OCI-LY3 (cell line): Measurements from ENCODE around the gene IBSP.

Experiments used
- H2AFZ ChIP-seq: fragments of 200-600, 300-600 bp; shearing (Covaris generic); 2 replicates; pipeline ENCODE4 v1.6.0; 2014; ENCODE audit warnings: antibody characterized with exemption, low read depth, low read length
- H3K27ac ChIP-seq: fragments of 200-600, 300-600 bp; sonication (generic); 2 replicates; pipeline ENCODE4 v1.5.1; 2014; ENCODE audit warnings: mild to moderate bottlenecking, low read length, moderate library complexity, mixed read lengths
- H3K27me3 ChIP-seq: fragments of 200-600, 300-600 bp; sonication (generic); 2 replicates; pipeline ENCODE4 v1.6.1; 2014; ENCODE audit warnings: low read depth, low read length, mixed read lengths
- H3K36me3 ChIP-seq: fragments of 200-600, 300-600 bp; sonication (generic); replicated peaks from 2 replicates; pipeline ENCODE3; 2014; ENCODE audit warnings: low read depth, low read length, mixed read lengths
- H3K4me1 ChIP-seq: fragments of 300-600, 200-600 bp; sonication (generic); 2 replicates; pipeline ENCODE4 v1.6.1; 2014; ENCODE audit warnings: low read length, mixed read lengths
- H3K4me2 ChIP-seq: fragments of 200-600, 300-600 bp; sonication (generic); 2 replicates; pipeline ENCODE4 v1.6.1; 2014; ENCODE audit warnings: low read length, mixed read lengths
- H3K4me3 ChIP-seq: fragments of 300-600, 200-600 bp; sonication (generic); 2 replicates; pipeline ENCODE4 v1.5.1; 2014; ENCODE audit warnings: antibody characterized with exemption, mild to moderate bottlenecking, low read length, moderate library complexity
- H3K79me2 ChIP-seq: fragments of 300-600, 200-600 bp; shearing (Covaris generic); 2 replicates; pipeline ENCODE4 v1.6.1; 2014; ENCODE audit warnings: mild to moderate bottlenecking, low read length, mixed read lengths
- H3K9ac ChIP-seq: fragments of 300-600, 200-600 bp; shearing (Covaris generic); 2 replicates; pipeline ENCODE4 v1.6.0; 2014; ENCODE audit warnings: mild to moderate bottlenecking, low read length, moderate library complexity
- H3K9me3 ChIP-seq: fragments of 200-600, 300-600 bp; shearing (Covaris generic); 2 replicates; pipeline ENCODE4 v1.6.1; 2014; ENCODE audit warnings: low read length, mixed read lengths; ENCODE audit not compliant: insufficient read depth
- H4K20me1 ChIP-seq: fragments of 200-600, 300-600 bp; sonication (generic); 2 replicates; pipeline ENCODE4 v1.6.1; 2016; ENCODE audit warnings: low read length, mixed read lengths; ENCODE audit not compliant: insufficient read depth
- EZH2phosphoT487 ChIP-seq: fragments of 200-600 bp; shearing (Covaris generic); IDR thresholded peaks from 2 replicates; pipeline ENCODE4 v1.6.1; 2018; ENCODE audit warnings: antibody characterized with exemption, mixed run types, low read depth
- TF ChIP-seq, protein P1 (sequence below): fragments of 200-600, 300-600 bp; sonication (generic); IDR thresholded peaks from 2 replicates; pipeline ENCODE4 v1.5.1; 2014; ENCODE audit warnings: antibody characterized with exemption, low read length, low read depth

Gene IBSP

DNA sequence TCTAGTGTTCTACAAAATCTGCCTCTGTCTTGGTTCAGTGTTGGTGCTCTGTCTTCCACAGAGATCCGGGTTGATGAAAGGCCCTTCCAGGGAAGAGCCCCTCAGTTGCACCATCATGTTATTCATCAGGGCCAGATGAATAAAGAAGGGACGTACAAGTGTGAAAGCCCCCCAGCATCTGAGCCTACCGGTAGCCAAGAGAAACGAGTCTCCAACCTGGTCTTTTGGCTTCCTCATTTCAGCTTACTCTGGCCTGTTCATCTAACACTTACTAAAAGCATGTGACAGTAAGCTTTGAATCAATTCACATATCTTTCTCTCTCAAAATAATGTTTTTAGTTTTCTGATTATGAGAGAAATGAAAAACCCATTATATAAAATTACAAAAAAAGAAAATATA lies 52.6 kb downstream of the IBSP start:
- Histone ChIP-seq H3K79me2 (no peaks in the 10 kb centered on the region), H2AFZ (no peak overlapping the region), H3K27ac (peak overlapping the region; percentile 35; the same call in 1 of the 2 replicates), H3K9me3 (no peaks in the 10 kb centered on the region), H3K9ac (peak overlapping the region; percentile 14; the same call in 1 of the 2 replicates), H4K20me1 (no peaks in the 10 kb centered on the region), H3K4me3 (0 out of 2 replicates have a peak overlapping the region, but pooled peaks have one; percentile 17), H3K36me3 (no peaks in the 10 kb centered on the region), H3K27me3 (peaks cover 13% of the 10 kb centered on the region), H3K4me1 (peaks cover 22% of the 10 kb centered on the region), H3K4me2 (peak overlapping the region; percentile 31; the same call in 1 of the 2 replicates)
- TF ChIP-seq EZH2phosphoT487 = no peak
- TF ChIP-seq, protein P1, sequence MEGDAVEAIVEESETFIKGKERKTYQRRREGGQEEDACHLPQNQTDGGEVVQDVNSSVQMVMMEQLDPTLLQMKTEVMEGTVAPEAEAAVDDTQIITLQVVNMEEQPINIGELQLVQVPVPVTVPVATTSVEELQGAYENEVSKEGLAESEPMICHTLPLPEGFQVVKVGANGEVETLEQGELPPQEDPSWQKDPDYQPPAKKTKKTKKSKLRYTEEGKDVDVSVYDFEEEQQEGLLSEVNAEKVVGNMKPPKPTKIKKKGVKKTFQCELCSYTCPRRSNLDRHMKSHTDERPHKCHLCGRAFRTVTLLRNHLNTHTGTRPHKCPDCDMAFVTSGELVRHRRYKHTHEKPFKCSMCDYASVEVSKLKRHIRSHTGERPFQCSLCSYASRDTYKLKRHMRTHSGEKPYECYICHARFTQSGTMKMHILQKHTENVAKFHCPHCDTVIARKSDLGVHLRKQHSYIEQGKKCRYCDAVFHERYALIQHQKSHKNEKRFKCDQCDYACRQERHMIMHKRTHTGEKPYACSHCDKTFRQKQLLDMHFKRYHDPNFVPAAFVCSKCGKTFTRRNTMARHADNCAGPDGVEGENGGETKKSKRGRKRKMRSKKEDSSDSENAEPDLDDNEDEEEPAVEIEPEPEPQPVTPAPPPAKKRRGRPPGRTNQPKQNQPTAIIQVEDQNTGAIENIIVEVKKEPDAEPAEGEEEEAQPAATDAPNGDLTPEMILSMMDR = no peak

DNA sequence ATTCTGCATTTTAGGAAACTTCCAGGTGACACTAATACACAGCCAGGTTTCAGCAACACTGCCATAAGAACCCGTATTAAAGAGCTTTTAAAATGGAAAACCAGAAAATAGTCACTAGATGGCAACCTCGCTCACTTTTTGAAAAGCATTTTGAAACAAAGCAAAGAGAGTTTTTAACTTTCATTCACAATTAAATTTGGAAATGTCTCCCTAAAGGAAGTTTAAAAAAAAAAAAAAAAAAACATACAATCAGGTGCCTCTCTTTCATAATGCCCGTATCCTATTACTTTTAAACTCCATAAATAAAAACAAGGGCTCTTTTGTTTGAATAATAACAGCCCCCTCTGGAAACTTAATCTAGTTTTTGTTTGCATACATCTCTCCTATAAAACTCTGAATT lies 53.8 kb downstream of the IBSP start:
- H3K9me3 ChIP-seq = no peaks in the 10 kb centered on the region
- H3K4me2 ChIP-seq = no peak overlapping the region
- H3K27me3 ChIP-seq = peaks cover 1% of the 10 kb centered on the region
- H3K27ac ChIP-seq = no peak overlapping the region
- no peak overlapping the region for H3K9ac ChIP-seq
- H3K4me1 ChIP-seq = peaks cover 22% of the 10 kb centered on the region
- no peaks in the 10 kb centered on the region for H3K36me3 ChIP-seq
- no peak overlapping the region for H3K4me3 ChIP-seq
- no peak overlapping the region for H2AFZ ChIP-seq
- no peaks in the 10 kb centered on the region for H4K20me1 ChIP-seq
- TF ChIP-seq, protein P1 = peak; percentile 72
- TF ChIP-seq EZH2phosphoT487 = no peak
- no peaks in the 10 kb centered on the region for H3K79me2 ChIP-seq

DNA sequence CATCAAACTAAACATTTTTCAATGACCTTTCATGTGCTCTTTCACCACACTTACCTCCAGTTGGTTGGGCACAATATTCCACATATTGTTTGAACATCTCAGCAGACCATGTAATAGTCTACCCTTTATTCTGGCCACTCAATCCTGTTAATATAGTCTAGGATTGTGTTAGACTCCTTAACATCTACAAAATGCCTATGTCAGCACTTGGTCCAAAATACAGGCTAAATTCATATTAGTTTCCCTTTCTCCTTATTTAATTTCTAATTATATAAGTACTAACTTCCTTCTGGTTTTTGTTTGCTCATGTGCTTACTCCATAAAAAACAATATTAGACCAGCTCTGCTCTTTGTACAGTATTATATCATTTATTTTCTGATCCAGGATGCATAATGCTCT lies 54.5 kb downstream of the IBSP start:
- Histone ChIP-seq H3K9me3 (no peaks in the 10 kb centered on the region), H3K79me2 (no peaks in the 10 kb centered on the region), H3K4me3 (no peak overlapping the region), H3K27me3 (peaks cover 2% of the 10 kb centered on the region), H3K27ac (no peak overlapping the region), H2AFZ (no peak overlapping the region), H3K4me1 (peaks cover 22% of the 10 kb centered on the region), H4K20me1 (no peaks in the 10 kb centered on the region), H3K4me2 (no peak overlapping the region), H3K36me3 (no peaks in the 10 kb centered on the region), H3K9ac (no peak overlapping the region)
- TF ChIP-seq EZH2phosphoT487 = no peak
- TF ChIP-seq, protein P1 = no peak

DNA sequence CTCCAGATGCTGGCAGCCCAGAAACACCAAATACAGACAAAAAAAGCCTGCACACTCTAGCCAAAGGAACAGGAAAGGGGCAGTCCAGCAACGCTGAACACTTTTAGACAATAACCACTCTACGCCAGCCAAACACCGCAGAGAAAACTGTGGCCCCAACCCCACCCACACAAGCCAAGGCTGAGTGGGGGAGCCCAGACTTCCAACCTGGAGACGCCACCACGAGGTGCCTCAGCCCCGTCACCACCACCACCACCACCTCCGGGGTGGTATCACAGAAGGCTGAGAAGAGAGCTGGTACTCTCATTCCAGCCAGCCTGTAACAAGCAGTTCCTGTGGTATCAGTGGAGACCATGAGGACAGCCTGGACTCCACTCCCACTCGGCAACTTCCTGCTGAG lies 56.2 kb downstream of the IBSP start:
- TF ChIP-seq, protein P1 = no peak
- TF ChIP-seq EZH2phosphoT487 = no peak
- Histone ChIP-seq H3K36me3 (no peaks in the 10 kb centered on the region), H3K4me2 (no peak overlapping the region), H3K27me3 (peaks cover 4% of the 10 kb centered on the region), H3K4me3 (no peak overlapping the region), H3K27ac (no peak overlapping the region), H3K79me2 (no peaks in the 10 kb centered on the region), H2AFZ (no peak overlapping the region), H4K20me1 (no peaks in the 10 kb centered on the region), H3K4me1 (peaks cover 8% of the 10 kb centered on the region; the same call in 1 of the 2 replicates), H3K9ac (no peak overlapping the region), H3K9me3 (no peaks in the 10 kb centered on the region)
